B cell (primary cell): ENCODE measurements around the gene TMEM244. TPM values are rescaled to one million over a fixed set of nuclear protein-coding genes. Genes with fewer than 3 reads are reported as not detected.

Experiments used
- ATAC-seq: fragments of 200-7000 bp; cut with Tn5 transposase; one replicate; pipeline ENCODE4 v1.10.0; 2021; ENCODE audit warnings: low read depth, mild to moderate bottlenecking, moderate number of reproducible peaks, moderate library complexity
- CTCF ChIA-PET: fragments of 350-600 bp; sonication (Branson Sonifier 250); formaldehyde crosslinking; loops from one replicate; lab custom pipeline; 2021; ENCODE audit warnings: antibody characterized with exemption, inconsistent platforms; lab: Charles Lee
- POLR2A ChIA-PET: fragments of 350-600 bp; sonication (Branson Sonifier 250); formaldehyde crosslinking; loops from one replicate; lab custom pipeline; 2021; ENCODE audit warnings: antibody characterized with exemption; lab: Charles Lee
- DNase-seq: peaks from one replicate; pipeline ENCODE4 v3.0.0; 2013
- H2AFZ ChIP-seq: 2 replicates; pipeline ENCODE4 v1.6.1; 2012; ENCODE audit warnings: mild to moderate bottlenecking, low read depth, low read length; ENCODE audit not compliant: insufficient read depth, poor library complexity, severe bottlenecking
- H3K27ac ChIP-seq, 2 donors: 1 replicate in 1 of 2; 2 replicates in 1 of 2; pipeline ENCODE4 v1.5.1; 2012 to 2013; ENCODE audit warnings: low read length in 2 of 2, mild to moderate bottlenecking in 2 of 2, moderate library complexity in 1 of 2
- H3K27me3 ChIP-seq, 4 experiments: fragments of 200-600 bp in 1 of 4; sonication (generic) in 1 of 4; replicated peaks in 1 of 4; 1 replicate in 2 of 4; 2 replicates in 2 of 4; pipeline versions ENCODE4 v1.6.1 to v1.7.0; 2013 to 2016; ENCODE audit warnings: low read length in 3 of 4, mild to moderate bottlenecking in 2 of 4, mixed read lengths in 1 of 4, moderate library complexity in 1 of 4; ENCODE audit not compliant: insufficient read depth in 4 of 4, control insufficient read depth in 3 of 4; ENCODE audit errors: control extremely low read depth in 1 of 4
- H3K36me3 ChIP-seq, 2 experiments: replicated peaks in 1 of 2; 1 replicate in 1 of 2; 2 replicates in 1 of 2; pipeline versions ENCODE4 v1.6.1 to v1.7.1; 2013; ENCODE audit warnings: low read length in 1 of 2; ENCODE audit not compliant: insufficient read depth in 2 of 2, control insufficient read depth in 1 of 2; ENCODE audit errors: control extremely low read depth in 1 of 2, extremely low read depth in 1 of 2
- H3K4me1 ChIP-seq, 2 donors: fragments of 200-600 bp in 1 of 2; sonication (generic) in 1 of 2; 1 replicate in 1 of 2; 2 replicates in 1 of 2; pipeline versions ENCODE4 v1.5.1 to v1.6.1; 2013 to 2017; ENCODE audit warnings: low read length in 2 of 2; ENCODE audit not compliant: control insufficient read depth in 2 of 2, insufficient read depth in 2 of 2
- H3K4me2 ChIP-seq: replicated peaks from 2 replicates; pipeline ENCODE3; 2012; ENCODE audit warnings: mild to moderate bottlenecking, low read depth, low read length; ENCODE audit not compliant: poor library complexity, severe bottlenecking
- H3K4me3 ChIP-seq, 5 experiments: fragments of 200-600 bp in 1 of 5; sonication (generic) in 1 of 5; 1 replicate in 3 of 5; 2 replicates in 2 of 5; pipeline versions ENCODE4 v1.5.1 to v1.7.0; 2011 to 2016; ENCODE audit warnings: low read length in 4 of 5, mild to moderate bottlenecking in 4 of 5, low read depth in 2 of 5, control low read depth in 1 of 5, moderate library complexity in 1 of 5; ENCODE audit not compliant: insufficient read depth in 1 of 5; ENCODE audit errors: control extremely low read depth in 1 of 5, extremely low read depth in 1 of 5
- H3K79me2 ChIP-seq: fragments of 200-600 bp; sonication (generic); one replicate; pipeline ENCODE4 v1.6.0; 2016; ENCODE audit warnings: low read length; ENCODE audit not compliant: control insufficient read depth, insufficient read depth
- H3K9ac ChIP-seq: fragments of 200-600 bp; sonication (generic); 2 replicates; pipeline ENCODE4 v1.6.1; 2017; ENCODE audit warnings: mild to moderate bottlenecking, low read length, moderate library complexity
- H3K9me3 ChIP-seq, 3 donors: one replicate each; pipeline versions ENCODE4 v1.6.1 to v1.7.1; 2013; ENCODE audit warnings: low read length in 2 of 3; ENCODE audit not compliant: control insufficient read depth in 2 of 3, insufficient read depth in 1 of 3; ENCODE audit errors: control extremely low read depth in 1 of 3
- H4K20me1 ChIP-seq: 2 replicates; pipeline ENCODE4 v1.6.0; 2012; ENCODE audit warnings: mild to moderate bottlenecking, low read length; ENCODE audit not compliant: insufficient read depth, control insufficient read depth, poor library complexity, severe bottlenecking
- H3K27ac Mint-ChIP-seq: one replicate; pipeline ENCODE4 v1.8.0; 2021; ENCODE audit warnings: mixed read lengths
- H3K27me3 Mint-ChIP-seq: one replicate; pipeline ENCODE4 v1.8.0; 2021; ENCODE audit warnings: mixed read lengths
- H3K4me1 Mint-ChIP-seq: one replicate; pipeline ENCODE4 v1.8.0; 2021; ENCODE audit warnings: mixed read lengths
- H3K4me3 Mint-ChIP-seq: one replicate; pipeline ENCODE4 v1.8.0; 2021; ENCODE audit warnings: mixed read lengths
- H3K9me3 Mint-ChIP-seq: one replicate; pipeline ENCODE4 v1.8.0; 2022; ENCODE audit warnings: mixed read lengths; ENCODE audit not compliant: insufficient read depth
- CTCF ChIP-seq: fragments of 200-600 bp; IDR thresholded peaks from one replicate; pipeline ENCODE4 v1.8.0; 2022; ENCODE audit warnings: antibody characterized with exemption, mild to moderate bottlenecking
- EZH2 ChIP-seq: IDR thresholded peaks from 2 replicates; pipeline ENCODE4 v1.6.1; 2012; ENCODE audit warnings: borderline replicate concordance, low read depth, mild to moderate bottlenecking, moderate library complexity, low read length; ENCODE audit not compliant: insufficient read depth, poor library complexity, severe bottlenecking
- WGBS: methylation state at CpG from one replicate; pipeline ENCODE4 v1.1.5; 2013; ENCODE audit warnings: missing lambda C conversion rate; ENCODE audit not compliant: insufficient coverage; 5-methylcytosine and 5-hydroxymethylcytosine counted together
- intact Hi-C: fragments of 100-400 bp; cut with micrococcal nuclease; formaldehyde crosslinking; loops from one replicate; pipeline ENCODE4 v1.10.0; 2022
- polyA plus RNA-seq: library from polyadenylated mRNA; depleted of rRNA; stranded (reverse); fragments of >200 nt; gene quantifications from 2 replicates; pipeline ENCODE4 v1.2.3, GENCODE V29; 2012
- total RNA-seq, 2 donors: library from RNA; stranded (reverse); fragments of 120-200 nt in 1 of 2; gene quantifications; 1 replicate in 1 of 2; 2 replicates in 1 of 2; pipeline versions ENCODE4 v1.2.3 to v1.2.4, GENCODE V29; 2013 to 2022

Gene TMEM244
- total and polyA plus RNA-seq, 2 donors (not counting 1 experiment from before 2014, with no cell fraction given) = not detected

GRCh38 chr6:129894921-129895320, 33.8 kb upstream of the TMEM244 start:
- Mint-ChIP-seq H3K4me3 (no peak overlapping the region), H3K9me3 (no peaks in the 10 kb centered on the region), H3K27ac (peak overlapping the region; percentile 53), H3K27me3 (no peaks in the 10 kb centered on the region), H3K4me1 (peaks cover 22% of the 10 kb centered on the region)
- Histone ChIP-seq H3K36me3 (no peaks in the 10 kb centered on the region), H3K4me2 (no peak overlapping the region), H2AFZ (peak overlapping the region; percentile 17), H3K4me1 (peaks cover 4 to 8% of the 10 kb centered on the region in 2 donors), H3K27ac (no peak overlapping the region), H3K27me3 (no peaks in the 10 kb centered on the region), H3K9ac (no peak overlapping the region), H3K4me3 (no peak overlapping the region), H3K79me2 (no peaks in the 10 kb centered on the region), H4K20me1 (no peaks in the 10 kb centered on the region), H3K9me3 (no peaks in the 10 kb centered on the region)
- DNase-seq = no peak
- POLR2A ChIA-PET = no interaction called here
- 100% methylated on average over 1 of the region's 3 CpGs for WGBS
- no peak for ATAC-seq
- no peak for TF ChIP-seq CTCF
- CTCF ChIA-PET = interaction anchor here (1.1 to 1.5 kb wide), 2 partner anchors 44 to 126 kb away, joined by 5 to 6 read pairs; no protein-coding TSS in a partner anchor
- intact Hi-C loops = loop anchor here (5.0 kb wide), 1 partner anchor 42 kb away; no protein-coding TSS in a partner anchor

DNA sequence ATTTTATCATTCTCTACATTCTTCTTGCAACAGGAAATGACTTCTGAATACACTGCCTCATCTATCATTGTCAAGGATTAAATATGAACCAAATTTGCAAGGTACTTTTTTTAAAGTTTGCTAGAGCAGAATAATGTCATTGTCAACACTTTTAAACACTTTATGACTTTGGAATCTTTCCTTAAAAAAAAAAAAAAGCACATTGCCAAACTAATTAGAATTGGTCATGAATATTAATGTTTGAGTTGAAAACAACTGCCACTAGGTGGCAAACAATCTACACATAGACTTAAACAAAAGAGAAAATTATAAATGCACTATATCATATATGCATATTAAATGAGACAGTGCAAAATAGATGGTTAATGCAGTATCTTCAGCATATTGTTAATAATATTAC, 32.5 kb upstream of the TMEM244 start:
- Mint-ChIP-seq H3K27me3 (no peaks in the 10 kb centered on the region), H3K4me1 (peaks cover 22% of the 10 kb centered on the region), H3K9me3 (no peaks in the 10 kb centered on the region), H3K4me3 (no peak overlapping the region), H3K27ac (no peak overlapping the region)
- Histone ChIP-seq H3K4me3 (no peak overlapping the region), H3K27ac (no peak overlapping the region), H3K9ac (no peak overlapping the region), H2AFZ (no peak overlapping the region), H3K9me3 (no peaks in the 10 kb centered on the region), H3K27me3 (no peaks in the 10 kb centered on the region), H3K4me2 (no peak overlapping the region), H3K36me3 (no peaks in the 10 kb centered on the region), H4K20me1 (no peaks in the 10 kb centered on the region), H3K4me1 (peaks cover 4 to 8% of the 10 kb centered on the region in 2 donors), H3K79me2 (no peaks in the 10 kb centered on the region)
- POLR2A ChIA-PET = no interaction called here
- ATAC-seq (no peak), DNase-seq (peak; percentile 28)
- CTCF ChIA-PET = interaction anchor here (0.7 to 1.2 kb wide), 5 partner anchors 10 to 144 kb away, joined by 3 to 5 read pairs (median 3); no protein-coding TSS in a partner anchor
- intact Hi-C loops = loop anchor here (1.0 kb wide), 1 partner anchor 128 kb away; no protein-coding TSS in a partner anchor
- TF ChIP-seq CTCF = peak; percentile 65
- TF ChIP-seq EZH2 = no peak
